ENCODE data around the gene BLTP3B.

GRCh38 chr12:100101000-100101399, 41.7 kb downstream of the BLTP3B start:
- TF ChIP-seq CTCF (conservative IDR thresholded peaks at IDR 0.05 in 1 of 2, IDR thresholded peaks at IDR 0.05 in 1 of 2; ENCODE audit: extremely low read depth in 1 of 2, insufficient read depth in 1 of 2, low read depth in 1 of 2, low read length in 2 of 2) (no peak), EZH2 (IDR thresholded peaks at IDR 0.05; ENCODE audit: borderline replicate concordance, low read length) (no peak)

Data from mammary epithelial cell (primary cell).